GM19023 (cell line): ENCODE measurements around the gene TMEM235.

Source experiments
- ATAC-seq: cut with Tn5 transposase; IDR thresholded peaks from one replicate; pipeline ENCODE4 v1.9.1; 2021; ENCODE audit warnings: mild to moderate bottlenecking, moderate library complexity; ENCODE audit not compliant: unreplicated experiment

The TMEM235 gene

DNA sequence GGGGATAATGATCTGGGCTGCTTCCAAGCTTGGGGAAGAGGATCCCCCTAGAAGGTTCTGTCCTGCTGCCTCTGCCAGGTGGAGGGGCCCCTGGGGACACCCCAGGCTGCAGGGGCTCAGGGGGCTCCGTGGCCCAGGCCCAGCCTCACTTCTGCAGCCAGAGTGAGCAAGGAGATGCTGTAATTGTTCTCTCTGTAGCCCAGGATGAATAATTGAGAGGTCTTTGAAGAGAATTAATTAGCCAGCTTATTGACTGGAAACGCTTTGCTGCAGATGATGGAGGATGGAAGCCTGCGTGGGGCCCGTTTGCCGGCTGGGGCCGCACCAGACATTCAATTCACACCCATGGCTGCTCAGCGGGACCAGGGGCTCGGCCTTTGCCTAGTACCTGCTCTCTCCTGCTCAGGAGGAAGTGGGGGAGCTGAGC, 38.5 kb downstream of the TMEM235 start:
- ATAC-seq, result no peak

DNA sequence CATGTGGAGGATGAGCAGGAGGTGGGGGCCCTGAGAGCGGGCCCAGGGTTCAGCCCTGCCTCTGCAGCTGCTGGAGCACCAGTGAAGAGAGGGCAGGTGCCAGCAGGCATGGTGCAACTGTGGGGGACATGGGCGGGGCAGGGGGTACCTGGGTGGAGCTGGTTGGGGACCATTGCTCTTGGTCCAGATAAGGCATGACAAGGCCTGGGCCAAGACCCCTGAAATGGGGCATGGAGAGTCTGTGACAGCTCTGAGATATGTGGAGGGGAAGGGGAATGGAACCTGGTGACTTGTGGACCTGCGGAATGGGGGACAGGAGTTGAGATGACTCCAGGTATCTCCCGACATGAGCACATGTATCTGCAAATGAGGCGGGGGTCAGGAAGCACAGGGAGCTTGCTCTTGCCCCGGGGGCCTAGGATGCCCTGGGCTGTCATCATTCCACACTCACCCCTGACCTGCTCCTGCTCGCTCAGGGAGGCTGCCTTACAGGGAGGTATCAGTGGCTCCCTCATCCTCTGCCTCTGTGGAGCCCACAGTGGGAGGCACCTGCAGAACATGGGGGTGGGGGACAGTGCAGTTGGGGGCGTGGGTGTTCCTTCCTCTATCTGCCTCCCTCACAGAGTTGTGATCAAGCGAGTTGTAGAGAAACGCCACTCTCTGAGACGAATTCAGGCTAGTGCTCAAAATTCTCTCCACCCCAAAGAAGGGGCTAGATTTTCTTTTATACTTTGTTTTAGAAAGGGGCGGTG, 40.2 kb downstream of the TMEM235 start:
- no peak for ATAC-seq

DNA sequence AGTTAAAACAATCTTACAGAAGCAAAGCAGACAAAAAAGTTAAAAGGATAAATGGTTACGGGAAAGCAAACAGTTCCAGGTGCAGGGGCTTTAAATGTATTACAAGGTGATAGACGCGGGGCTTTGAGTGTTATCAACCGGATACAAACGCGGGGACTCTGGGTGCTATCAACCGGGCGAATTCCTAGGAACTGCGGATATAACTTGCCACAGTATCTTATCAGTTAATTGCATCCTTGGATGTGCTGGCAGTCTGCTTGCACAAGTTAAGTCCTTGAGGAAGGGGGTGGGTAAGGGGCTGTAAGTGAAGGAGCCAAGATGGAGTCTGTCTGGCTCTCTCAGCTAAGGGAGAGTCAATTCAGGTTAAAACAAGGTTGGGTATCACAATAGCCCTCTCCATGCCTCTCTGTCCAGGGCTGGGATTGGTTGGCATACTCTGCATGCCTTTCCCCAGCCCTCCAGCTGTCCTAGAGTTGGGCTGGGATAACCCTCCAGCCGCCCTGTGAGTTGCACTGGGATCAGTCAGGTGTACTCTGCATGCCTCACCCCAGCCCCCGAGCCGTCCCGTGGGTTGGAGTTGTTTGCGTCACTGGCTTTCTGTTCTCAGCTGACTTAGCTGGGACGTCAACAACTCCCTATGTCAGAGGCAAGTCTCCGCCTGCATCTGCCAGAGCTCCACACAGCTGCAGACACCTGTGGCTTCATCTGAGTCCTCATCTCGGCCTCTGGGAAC, 40.9 kb downstream of the TMEM235 start:
- no peak for ATAC-seq

- ATAC-seq, result no peak
Measured at GRCh38 chr17:78272914-78273258, 41.5 kb downstream of the TMEM235 start.

DNA sequence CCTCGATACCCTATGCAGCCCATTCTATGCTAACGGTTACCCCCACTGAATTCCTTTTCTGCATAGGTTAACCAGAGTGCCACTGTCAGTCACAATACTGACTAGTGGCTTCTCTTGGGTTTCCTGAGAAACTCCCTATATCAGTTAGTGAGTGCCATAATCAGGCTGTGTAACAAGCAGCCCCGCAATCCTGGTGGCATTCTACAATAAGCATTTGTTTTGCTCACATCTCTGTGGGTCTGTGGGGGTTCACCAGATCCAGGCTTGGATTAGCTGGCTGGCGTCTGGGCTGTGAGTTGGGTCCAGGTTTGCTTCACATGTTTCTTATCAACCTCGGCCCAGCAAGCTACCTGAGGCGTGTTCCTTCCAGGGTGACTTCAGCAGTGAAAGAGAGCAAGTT, 42.4 kb downstream of the TMEM235 start:
- no peak for ATAC-seq

DNA sequence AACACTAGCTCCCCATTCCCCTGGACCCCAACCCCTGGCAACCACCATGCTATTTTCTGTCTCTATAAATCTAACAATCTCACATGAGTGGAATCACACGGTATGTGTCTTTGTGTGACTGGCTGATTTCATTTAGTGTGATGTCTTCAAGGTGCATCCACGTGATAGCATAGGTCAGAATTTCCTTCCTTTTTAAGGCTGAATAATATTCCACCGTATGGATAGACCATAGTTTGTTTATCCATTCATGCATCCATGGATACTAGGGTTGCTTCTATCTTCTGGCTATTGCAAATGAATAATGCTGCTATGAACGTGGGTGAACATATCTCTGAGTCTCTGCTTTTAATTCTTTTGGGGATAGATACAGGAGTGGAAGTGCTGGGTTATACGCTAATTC, 43.9 kb downstream of the TMEM235 start:
- ATAC-seq, result no peak

- ATAC-seq, result no peak
Measured at GRCh38 chr17:78276098-78276887, 44.9 kb downstream of the TMEM235 start.

GRCh38 chr17:78278139-78278741, 46.8 kb downstream of the TMEM235 start:
- no peak for ATAC-seq

DNA sequence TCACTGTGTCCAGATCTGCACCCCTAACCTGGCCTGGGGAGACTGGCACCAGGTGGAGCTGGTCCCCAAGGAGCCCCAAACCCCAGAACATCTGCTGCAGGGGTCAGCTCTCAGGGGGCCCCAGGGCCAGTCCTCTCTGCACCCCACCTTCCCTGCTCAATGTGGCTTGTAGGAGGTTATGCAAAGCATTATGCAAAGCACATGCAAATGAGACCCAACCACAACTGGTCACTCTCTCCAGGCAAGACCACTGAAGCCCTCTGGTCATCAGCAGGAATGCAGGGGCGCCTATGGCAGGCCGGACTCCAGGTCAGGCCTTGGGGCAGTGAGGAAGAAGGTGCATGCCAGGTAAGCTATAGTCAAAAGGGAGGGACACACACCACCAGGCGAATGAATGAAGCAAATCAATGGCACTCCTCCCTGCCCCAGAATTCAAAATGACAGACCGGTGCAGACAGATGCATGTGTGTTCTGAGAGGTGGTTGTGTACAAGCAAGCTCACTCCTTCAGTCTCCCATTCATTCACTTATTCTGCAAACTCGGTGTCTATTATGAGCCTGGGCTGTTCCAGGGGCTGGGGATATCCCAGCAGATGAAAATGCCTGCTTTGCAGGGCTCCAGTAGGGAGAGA, 48.0 kb downstream of the TMEM235 start:
- no peak for ATAC-seq

GRCh38 chr17:78281249-78281845, 49.9 kb downstream of the TMEM235 start:
- ATAC-seq, result no peak

DNA sequence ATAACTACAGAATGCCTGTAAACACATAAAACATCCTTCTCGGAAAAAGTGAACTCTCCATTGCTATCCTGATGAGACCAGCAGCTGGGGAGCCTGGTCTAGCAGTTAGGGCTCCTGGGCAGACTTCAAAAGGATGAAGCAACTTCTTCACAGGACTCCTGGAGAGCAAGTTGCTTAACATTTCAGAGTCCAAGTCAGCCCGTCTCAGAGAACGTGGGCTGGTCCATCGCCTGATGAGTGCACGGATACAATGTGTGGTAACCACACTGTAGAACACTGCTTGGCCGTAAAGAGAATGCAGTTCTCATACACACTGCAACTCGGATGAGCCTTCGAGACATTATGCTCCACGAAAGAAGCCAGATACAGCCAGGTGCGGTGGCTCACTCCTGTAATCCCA, 52.7 kb downstream of the TMEM235 start:
- no peak for ATAC-seq

DNA sequence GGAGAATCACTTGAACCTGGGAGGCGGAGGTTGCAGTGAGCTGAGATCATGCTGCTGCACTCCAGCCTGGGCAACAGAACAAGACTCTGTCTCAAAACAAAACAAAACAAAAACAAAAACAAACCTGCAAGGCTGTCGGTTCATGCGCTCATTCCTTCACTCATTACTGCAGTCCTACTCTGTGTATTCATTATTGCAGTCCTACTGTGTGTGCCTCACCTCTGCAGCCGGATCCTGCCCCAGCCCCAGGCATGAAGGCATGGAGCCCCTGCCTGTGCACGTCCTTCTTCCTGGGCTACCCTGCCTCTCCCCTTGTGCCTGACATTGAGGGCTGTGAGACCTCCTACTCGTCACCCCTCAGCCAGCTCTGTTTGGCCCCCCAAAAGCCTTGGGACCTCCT, 57.6 kb downstream of the TMEM235 start:
- no peak for ATAC-seq

GRCh38 chr17:78289802-78290363, 58.5 kb downstream of the TMEM235 start:
- no peak for ATAC-seq
